A673 (cell line): ENCODE data around the gene GPR179. TPM values are rescaled to one million over a fixed set of nuclear protein-coding genes. Genes with fewer than 3 reads are reported as not detected.
"Not testable (repeated sequence)": the region's sequence is repeated elsewhere in the genome, so short reads cannot be mapped to it uniquely, and the experiment has no call there.

Experiments
- BruUV-seq: library from RNA; stranded (reverse); fragments of 400-500 nt; replicated peaks from 2 replicates; lab custom pipeline; 2021; lab: Mats Ljungman, UMichigan
- CTCF ChIA-PET: fragments of 300-600 bp; sonication (Branson Sonifier 250); formaldehyde crosslinking; loops from one replicate; lab custom pipeline; 2022; ENCODE audit warnings: antibody characterized with exemption; lab: Charles Lee
- POLR2A ChIA-PET: fragments of 300-600 bp; sonication (Branson Sonifier 250); formaldehyde crosslinking; loops from one replicate; lab custom pipeline; 2022; ENCODE audit warnings: antibody characterized with exemption; ENCODE audit not compliant: low non-redundant PET; lab: Charles Lee
- DNase-seq: peaks from one replicate; pipeline ENCODE4 v3.0.0-alpha.2; 2015; ENCODE audit warnings: low spot score
- H3K27ac ChIP-seq: fragments of 200-600 bp; sonication (generic); 2 replicates; pipeline ENCODE4 v1.5.1; 2016; ENCODE audit warnings: mixed run types, low read depth, mild to moderate bottlenecking, mixed read lengths, antibody characterized with exemption, low read length; ENCODE audit not compliant: poor library complexity, severe bottlenecking
- H3K27me3 ChIP-seq: fragments of 200-600 bp; sonication (generic); replicated peaks from 2 replicates; pipeline ENCODE4 v1.6.1; 2017; ENCODE audit warnings: mixed run types, low read depth, mild to moderate bottlenecking, mixed read lengths, antibody characterized with exemption, low read length; ENCODE audit not compliant: insufficient read depth, poor library complexity
- H3K36me3 ChIP-seq: fragments of 200-600 bp; sonication (generic); 2 replicates; pipeline ENCODE4 v1.6.1; 2016; ENCODE audit warnings: mixed run types, mild to moderate bottlenecking, mixed read lengths, antibody characterized with exemption, low read length; ENCODE audit not compliant: insufficient read depth, poor library complexity, severe bottlenecking
- H3K4me1 ChIP-seq: fragments of 200-600 bp; sonication (generic); 2 replicates; pipeline ENCODE4 v1.6.1; 2017; ENCODE audit warnings: mixed run types, mild to moderate bottlenecking, mixed read lengths, antibody characterized with exemption, low read length; ENCODE audit not compliant: insufficient read depth, poor library complexity, severe bottlenecking
- H3K4me3 ChIP-seq: fragments of 200-600 bp; sonication (generic); 2 replicates; pipeline ENCODE4 v1.5.1; 2016; ENCODE audit warnings: low read depth, mixed run types, mild to moderate bottlenecking, mixed read lengths, low read length; ENCODE audit not compliant: poor library complexity, severe bottlenecking
- H3K9me3 ChIP-seq: fragments of 200-600 bp; sonication (generic); 2 replicates; pipeline ENCODE4 v1.6.1; 2016; ENCODE audit warnings: mixed run types, low read depth, mild to moderate bottlenecking, mixed read lengths, antibody characterized with exemption, low read length; ENCODE audit not compliant: poor library complexity, severe bottlenecking
- intact Hi-C: fragments of 100-400 bp; cut with micrococcal nuclease; formaldehyde crosslinking; loops from one replicate; pipeline ENCODE4 v1.10.0; 2022; ENCODE audit not compliant: unreplicated experiment
- total RNA-seq: library from RNA; stranded (reverse); gene quantifications from 2 replicates; pipeline ENCODE4 v1.2.3, GENCODE V29; 2021

Gene GPR179
- total RNA-seq, 1 experiment from 2014 or later, result 0.04 TPM

GRCh38 chr17:38286501-38287091 is 57.2 kb downstream of the GPR179 start:
- BruUV-seq, POLR2A ChIA-PET, H3K27me3 ChIP-seq, CTCF ChIA-PET, H3K4me3 ChIP-seq, DNase-seq, H3K36me3 ChIP-seq, intact Hi-C loops, H3K9me3 ChIP-seq, H3K4me1 ChIP-seq, H3K27ac ChIP-seq: not testable (repeated sequence)

GRCh38 chr17:38285994-38286393 is 57.8 kb downstream of the GPR179 start:
- H3K27me3 ChIP-seq, H3K27ac ChIP-seq, H3K9me3 ChIP-seq, H3K4me1 ChIP-seq, CTCF ChIA-PET, DNase-seq, intact Hi-C loops, BruUV-seq, H3K36me3 ChIP-seq, H3K4me3 ChIP-seq, POLR2A ChIA-PET: not testable (repeated sequence)

Other genes starting within 250 kb of the GPR179 start
- not detected in 2 replicates for gene TBC1D3E, start 216.0 kb downstream of the GPR179 start, total RNA-seq
- not detected in 2 replicates for gene TBC1D3, start 151.4 kb downstream of the GPR179 start, total RNA-seq
- 34.4 and 36.5 TPM in 2 replicates for gene MRPL45, start 46.8 kb downstream of the GPR179 start, total RNA-seq
- gene SOCS7, start 7.9 kb upstream of the GPR179 start, total RNA-seq, result 15.2 and 17.3 TPM in 2 replicates
- 19.0 and 24.9 TPM in 2 replicates for gene ARHGAP23, start 84.5 kb upstream of the GPR179 start, total RNA-seq